Fibroblast of lung (primary cell): ENCODE measurements around the gene USP53. TPM values are rescaled to one million over a fixed set of nuclear protein-coding genes. Genes with fewer than 3 reads are reported as not detected.

ENCODE experiments used
- DNase-seq, 2 donors: peaks; one replicate each; pipeline versions ENCODE4 v3.0.0 to v3.0.0-alpha.2; 2010; ENCODE audit warnings: low read depth in 2 of 2
- H2AFZ ChIP-seq: 2 replicates; pipeline ENCODE4 v1.5.1; 2012; ENCODE audit warnings: low read length, control low read depth, inconsistent platforms
- H3K27ac ChIP-seq: 2 replicates; pipeline ENCODE4 v1.5.1; 2011; ENCODE audit warnings: low read length, control low read depth; ENCODE audit not compliant: insufficient read depth
- H3K27me3 ChIP-seq: 2 replicates; pipeline ENCODE4 v1.5.1; 2011; ENCODE audit warnings: mild to moderate bottlenecking, low read length; ENCODE audit not compliant: control insufficient read depth, insufficient read depth
- H3K36me3 ChIP-seq: 2 replicates; pipeline ENCODE4 v1.5.1; 2011; ENCODE audit warnings: low read length; ENCODE audit not compliant: control insufficient read depth, insufficient read depth
- H3K4me1 ChIP-seq: 2 replicates; pipeline ENCODE4 v1.5.1; 2011; ENCODE audit warnings: low read length; ENCODE audit not compliant: control insufficient read depth, insufficient read depth; ENCODE audit errors: extremely low read depth
- H3K4me2 ChIP-seq: 2 replicates; pipeline ENCODE4 v1.5.1; 2011; ENCODE audit warnings: low read length, control low read depth; ENCODE audit not compliant: insufficient read depth; ENCODE audit errors: extremely low read depth
- H3K4me3 ChIP-seq, 4 experiments: fragments of 200-600 bp in 1 of 4; sonication (generic) in 1 of 4; replicated peaks in 1 of 4; 2 replicates each; pipeline ENCODE4 v1.5.1; 2011 to 2016; ENCODE audit warnings: low read length in 4 of 4, low read depth in 3 of 4, mild to moderate bottlenecking in 3 of 4, control low read depth in 2 of 4, inconsistent platforms in 1 of 4, mixed read lengths in 1 of 4; ENCODE audit not compliant: insufficient read depth in 1 of 4; ENCODE audit errors: control extremely low read depth in 1 of 4
- H3K79me2 ChIP-seq: 2 replicates; pipeline ENCODE4 v1.5.1; 2012; ENCODE audit warnings: mild to moderate bottlenecking, low read length, inconsistent platforms; ENCODE audit not compliant: control insufficient read depth, insufficient read depth
- H3K9ac ChIP-seq: 2 replicates; pipeline ENCODE4 v1.5.1; 2011; ENCODE audit warnings: mild to moderate bottlenecking, low read length, control low read depth; ENCODE audit not compliant: insufficient read depth
- H3K9me3 ChIP-seq: 2 replicates; pipeline ENCODE4 v1.5.1; 2012; ENCODE audit warnings: low read depth, low read length; ENCODE audit not compliant: control insufficient read depth, insufficient read depth
- H4K20me1 ChIP-seq: 2 replicates; pipeline ENCODE4 v1.5.1; 2011; ENCODE audit warnings: low read length; ENCODE audit not compliant: control insufficient read depth, insufficient read depth; ENCODE audit errors: extremely low read depth
- EZH2 ChIP-seq: IDR thresholded peaks from 2 replicates; pipeline ENCODE4 v1.5.1; 2012; ENCODE audit warnings: low read length, control low read depth, mild to moderate bottlenecking; ENCODE audit errors: missing control alignments
- polyA plus RNA-seq, 2 donors: library from polyadenylated mRNA; depleted of rRNA in 1 of 2; stranded (reverse) in 1 of 2; unstranded in 1 of 2; fragments of >200 nt; gene quantifications; 2 replicates each; pipeline ENCODE4 v1.2.1, GENCODE V29; 2011 to 2012; ENCODE audit warnings: missing spikeins in 1 of 2
- total RNA-seq: library from RNA; depleted of rRNA; stranded (reverse); fragments of >200 nt; gene quantifications from 2 replicates; pipeline ENCODE4 v1.2.1, GENCODE V29; 2014
- TF ChIP-seq, protein P1 (sequence below), 2 donors: IDR thresholded peaks in 1 of 2; conservative IDR thresholded peaks in 1 of 2; 1 replicate in 1 of 2; 2 replicates in 1 of 2; pipeline ENCODE4 v1.5.1; 2011 to 2012; ENCODE audit warnings: low read length in 2 of 2, control low read depth in 1 of 2, inconsistent platforms in 1 of 2, low read depth in 1 of 2, mild to moderate bottlenecking in 1 of 2

Gene USP53
- total and polyA plus RNA-seq, 2 donors (not counting 1 experiment from before 2014, with no cell fraction given), result 55.7 to 102 TPM

DNA sequence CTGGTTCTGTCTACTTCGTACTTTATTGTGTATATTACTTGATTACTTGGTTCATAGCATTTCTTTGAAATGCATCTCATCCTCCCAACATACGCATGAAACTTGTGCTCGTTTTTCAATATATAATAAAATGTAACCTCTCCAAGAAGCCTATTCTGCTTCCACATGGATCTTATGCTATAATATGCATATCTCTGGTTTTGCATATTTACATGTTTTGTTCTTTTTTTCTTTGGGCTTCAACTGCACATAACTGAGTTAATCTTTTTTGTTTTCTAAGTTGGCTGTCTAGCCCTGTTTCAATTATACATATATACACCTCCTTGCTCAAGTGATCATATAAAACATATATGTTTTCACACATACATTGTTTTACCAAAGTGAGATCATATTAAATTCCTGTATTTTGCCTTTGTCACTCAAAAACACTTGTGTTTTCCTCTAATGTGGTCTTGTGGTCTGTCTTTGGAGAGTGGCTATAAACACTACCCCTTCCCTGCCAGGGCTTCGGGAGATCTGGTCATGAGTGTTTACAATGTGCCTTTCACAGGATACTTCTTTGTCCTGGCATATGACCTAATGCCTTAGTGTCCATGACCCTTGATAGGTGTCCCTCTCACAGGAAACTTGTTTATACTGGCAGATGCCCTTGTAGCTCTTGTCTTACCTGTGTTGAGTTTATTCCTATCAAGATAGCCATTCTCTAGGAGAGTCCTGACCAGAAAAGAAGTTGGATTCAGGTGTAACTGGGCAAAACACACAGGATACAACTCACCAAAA, 17.6 kb downstream of the USP53 start:
- Histone ChIP-seq H3K79me2 (peaks cover 11% of the 10 kb centered on the region), H4K20me1 (no peaks in the 10 kb centered on the region)
- TF ChIP-seq EZH2, result no peak
- TF ChIP-seq, protein P1, sequence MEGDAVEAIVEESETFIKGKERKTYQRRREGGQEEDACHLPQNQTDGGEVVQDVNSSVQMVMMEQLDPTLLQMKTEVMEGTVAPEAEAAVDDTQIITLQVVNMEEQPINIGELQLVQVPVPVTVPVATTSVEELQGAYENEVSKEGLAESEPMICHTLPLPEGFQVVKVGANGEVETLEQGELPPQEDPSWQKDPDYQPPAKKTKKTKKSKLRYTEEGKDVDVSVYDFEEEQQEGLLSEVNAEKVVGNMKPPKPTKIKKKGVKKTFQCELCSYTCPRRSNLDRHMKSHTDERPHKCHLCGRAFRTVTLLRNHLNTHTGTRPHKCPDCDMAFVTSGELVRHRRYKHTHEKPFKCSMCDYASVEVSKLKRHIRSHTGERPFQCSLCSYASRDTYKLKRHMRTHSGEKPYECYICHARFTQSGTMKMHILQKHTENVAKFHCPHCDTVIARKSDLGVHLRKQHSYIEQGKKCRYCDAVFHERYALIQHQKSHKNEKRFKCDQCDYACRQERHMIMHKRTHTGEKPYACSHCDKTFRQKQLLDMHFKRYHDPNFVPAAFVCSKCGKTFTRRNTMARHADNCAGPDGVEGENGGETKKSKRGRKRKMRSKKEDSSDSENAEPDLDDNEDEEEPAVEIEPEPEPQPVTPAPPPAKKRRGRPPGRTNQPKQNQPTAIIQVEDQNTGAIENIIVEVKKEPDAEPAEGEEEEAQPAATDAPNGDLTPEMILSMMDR (conservative IDR thresholded peaks at IDR 0.05 in 1 of 2, IDR thresholded peaks at IDR 0.05 in 1 of 2; ENCODE audit: low read depth in 1 of 2, low read length in 2 of 2), result no peak

DNA sequence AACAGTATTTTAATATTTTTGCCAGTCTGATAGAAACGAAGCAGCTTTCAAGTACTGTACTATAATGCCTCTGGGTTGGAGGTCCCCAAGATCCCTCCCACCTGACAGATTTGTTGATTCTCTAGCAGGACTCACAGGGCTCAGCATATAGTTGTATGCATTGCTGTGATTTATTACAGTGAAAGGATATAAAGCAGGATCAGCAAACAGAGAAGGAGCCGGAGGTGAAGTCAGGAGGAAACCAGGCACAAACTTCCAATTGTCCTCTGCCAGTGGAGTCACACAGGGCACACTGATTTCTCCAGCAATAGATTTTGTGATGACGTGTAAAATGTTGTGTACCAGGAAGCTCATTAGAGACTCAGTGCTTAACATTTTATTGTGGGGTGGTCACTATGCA, 19.0 kb downstream of the USP53 start:
- no peak overlapping the region for H2AFZ ChIP-seq
- H3K4me3 ChIP-seq, result no peak overlapping the region
- H3K9me3 ChIP-seq, result no peaks in the 10 kb centered on the region
- no peaks in the 10 kb centered on the region for H3K36me3 ChIP-seq
- H3K27me3 ChIP-seq, result no peaks in the 10 kb centered on the region
- DNase-seq, result no peak
- peaks cover 4% of the 10 kb centered on the region for H3K4me1 ChIP-seq
- H3K4me2 ChIP-seq, result no peak overlapping the region
- H3K27ac ChIP-seq, result no peak overlapping the region
- H3K79me2 ChIP-seq, result peaks cover 13% of the 10 kb centered on the region
- TF ChIP-seq, protein P1 (conservative IDR thresholded peaks at IDR 0.05 in 1 of 2, IDR thresholded peaks at IDR 0.05 in 1 of 2; ENCODE audit: low read depth in 1 of 2, low read length in 2 of 2), result no peak
- TF ChIP-seq EZH2, result no peak
- no peak overlapping the region for H3K9ac ChIP-seq
- H4K20me1 ChIP-seq, result no peaks in the 10 kb centered on the region

More for the DNA sequence above, 17.6 kb downstream of the USP53 start:
- Histone ChIP-seq H3K4me2 (no peak overlapping the region), H3K27ac (no peak overlapping the region), H3K9ac (no peak overlapping the region), H3K36me3 (no peaks in the 10 kb centered on the region), H3K9me3 (no peaks in the 10 kb centered on the region), H3K4me1 (peaks cover 4% of the 10 kb centered on the region), H3K27me3 (no peaks in the 10 kb centered on the region), H3K4me3 (no peak overlapping the region), H2AFZ (no peak overlapping the region)
- no peak for DNase-seq

DNA sequence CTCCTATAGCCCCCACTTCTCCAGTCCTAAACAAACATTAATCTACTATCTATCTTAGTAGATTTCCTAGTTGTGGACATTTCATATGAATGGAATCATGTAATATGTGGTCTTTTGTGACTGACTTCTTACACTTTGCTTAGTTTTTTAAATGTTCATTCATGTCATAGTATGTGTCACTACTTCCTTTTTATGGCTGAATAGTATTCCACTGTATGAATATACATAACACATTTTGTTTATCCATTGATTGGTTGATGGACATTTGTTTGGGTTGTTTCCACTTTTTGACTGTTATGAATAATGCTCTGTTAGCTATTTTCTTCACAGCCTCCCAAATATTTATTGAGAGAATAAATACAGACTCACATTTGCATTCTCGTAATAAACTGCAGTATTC, 19.8 kb downstream of the USP53 start:
- no peaks in the 10 kb centered on the region for H3K27me3 ChIP-seq
- no peak overlapping the region for H2AFZ ChIP-seq
- H3K9me3 ChIP-seq, result no peaks in the 10 kb centered on the region
- H3K4me2 ChIP-seq, result no peak overlapping the region
- H3K36me3 ChIP-seq, result no peaks in the 10 kb centered on the region
- DNase-seq, result no peak
- H3K4me3 ChIP-seq, result no peak overlapping the region
- H4K20me1 ChIP-seq, result no peaks in the 10 kb centered on the region
- TF ChIP-seq, protein P1 (conservative IDR thresholded peaks at IDR 0.05 in 1 of 2, IDR thresholded peaks at IDR 0.05 in 1 of 2; ENCODE audit: low read depth in 1 of 2, low read length in 2 of 2), result no peak
- no peak for TF ChIP-seq EZH2
- H3K27ac ChIP-seq, result no peak overlapping the region
- H3K79me2 ChIP-seq, result peaks cover 13% of the 10 kb centered on the region
- H3K4me1 ChIP-seq, result peaks cover 4% of the 10 kb centered on the region
- no peak overlapping the region for H3K9ac ChIP-seq
